ENCODE data around the gene NMS.
"Not testable (repeated sequence)": the region's sequence is repeated elsewhere in the genome, so short reads cannot be mapped to it uniquely, and the experiment has no call there.

Gene NMS

GRCh38 chr2:100470182-100470581 lies at the start of gene NMS:
Gene NMS, plus strand, starts transcription at chr2:100470482. Its CDS starts 7 bp downstream, at chr2:100470489.
- DNase-seq: no peak

GRCh38 chr2:100422320-100423055 lies 47.8 kb upstream of the NMS start:
- DNase-seq: no peak

GRCh38 chr2:100423631-100424030 lies 46.7 kb upstream of the NMS start:
- no peak for DNase-seq

- no peak for DNase-seq
Observed at GRCh38 chr2:100424277-100424875, 45.9 kb upstream of the NMS start.

- DNase-seq: no peak
Observed at GRCh38 chr2:100425107-100425506, 45.2 kb upstream of the NMS start.

GRCh38 chr2:100425573-100426383 lies 44.5 kb upstream of the NMS start:
- DNase-seq: no peak

- DNase-seq: no peak
Observed at GRCh38 chr2:100426384-100426720, 43.9 kb upstream of the NMS start.

GRCh38 chr2:100427111-100427510 lies 43.2 kb upstream of the NMS start:
- no peak for DNase-seq

GRCh38 chr2:100427627-100428258 lies 42.5 kb upstream of the NMS start:
- DNase-seq: peak; percentile 82

GRCh38 chr2:100429726-100430125 lies 40.6 kb upstream of the NMS start:
- DNase-seq: no peak

- DNase-seq: no peak
Observed at GRCh38 chr2:100437751-100438150, 32.5 kb upstream of the NMS start.

- no peak for DNase-seq
Observed at GRCh38 chr2:100446696-100447095, 23.6 kb upstream of the NMS start.

GRCh38 chr2:100451092-100451491 lies 19.2 kb upstream of the NMS start:
- no peak for DNase-seq

GRCh38 chr2:100451734-100452133 lies 18.5 kb upstream of the NMS start:
- DNase-seq: no peak

GRCh38 chr2:100453853-100454252 lies 16.4 kb upstream of the NMS start:
- no peak for DNase-seq

- DNase-seq: not testable (repeated sequence)
Observed at GRCh38 chr2:100456357-100456756, 13.9 kb upstream of the NMS start.

- no peak for DNase-seq
Observed at GRCh38 chr2:100460904-100461530, 9.3 kb upstream of the NMS start.

GRCh38 chr2:100470898-100471514 lies 724 bp downstream of the NMS start:
- DNase-seq: peak; percentile 48

GRCh38 chr2:100476606-100477005 lies 6.3 kb downstream of the NMS start:
- DNase-seq: no peak

GRCh38 chr2:100482741-100483140 lies 12.5 kb downstream of the NMS start:
- no peak for DNase-seq

GRCh38 chr2:100483895-100484294 lies 13.6 kb downstream of the NMS start:
- no peak for DNase-seq

GRCh38 chr2:100484390-100484789 lies 14.1 kb downstream of the NMS start:
- no peak for DNase-seq

- DNase-seq: no peak
Observed at GRCh38 chr2:100485396-100485795, 15.1 kb downstream of the NMS start.
